Astrocyte (in vitro differentiated cells and primary cell): Measurements from ENCODE around the gene TOB1. TPM values are rescaled to one million over a fixed set of nuclear protein-coding genes. Genes with fewer than 3 reads are reported as not detected.

ENCODE experiments used
- DNase-seq: peaks from one replicate; pipeline ENCODE4 v3.0.0-alpha.2; 2010; ENCODE audit warnings: low read depth
- FAIRE-seq: peaks from 2 replicates; lab custom pipeline; 2011; peaks lifted over from hg19 to GRCh38; lab: Jason Lieb, UNC
- H2AFZ ChIP-seq: 2 replicates; pipeline ENCODE4 v1.6.0; 2012; ENCODE audit warnings: low read depth, low read length, inconsistent platforms
- H3K27ac ChIP-seq: 2 replicates; pipeline ENCODE4 v1.5.1; 2011; ENCODE audit warnings: low read depth, low read length, inconsistent platforms
- H3K27me3 ChIP-seq: 2 replicates; pipeline ENCODE4 v1.6.0; 2011; ENCODE audit warnings: low read length, inconsistent platforms; ENCODE audit not compliant: insufficient read depth
- H3K36me3 ChIP-seq: 2 replicates; pipeline ENCODE4 v1.5.1; 2011; ENCODE audit warnings: low read length, inconsistent platforms; ENCODE audit not compliant: insufficient read depth
- H3K4me1 ChIP-seq: 2 replicates; pipeline ENCODE4 v1.5.1; 2011; ENCODE audit warnings: low read length, inconsistent platforms; ENCODE audit not compliant: insufficient read depth
- H3K4me2 ChIP-seq: 2 replicates; pipeline ENCODE4 v1.6.0; 2012; ENCODE audit warnings: low read length, inconsistent platforms
- H3K4me3 ChIP-seq: 2 replicates; pipeline ENCODE4 v1.5.1; 2011; ENCODE audit warnings: low read depth, mild to moderate bottlenecking, low read length, inconsistent platforms; ENCODE audit not compliant: insufficient read depth
- H3K79me2 ChIP-seq: 2 replicates; pipeline ENCODE4 v1.6.0; 2012; ENCODE audit warnings: mild to moderate bottlenecking, low read length, inconsistent platforms; ENCODE audit not compliant: insufficient read depth
- H3K9ac ChIP-seq: 2 replicates; pipeline ENCODE4 v1.6.0; 2012; ENCODE audit warnings: mild to moderate bottlenecking, low read length, inconsistent platforms
- H3K9me3 ChIP-seq: 2 replicates; pipeline ENCODE4 v1.5.1; 2012; ENCODE audit warnings: low read depth, mild to moderate bottlenecking, low read length, inconsistent platforms; ENCODE audit not compliant: insufficient read depth
- H4K20me1 ChIP-seq: 2 replicates; pipeline ENCODE4 v1.6.0; 2012; ENCODE audit warnings: low read length, inconsistent platforms; ENCODE audit not compliant: insufficient read depth
- H3K27ac Mint-ChIP-seq: one replicate; pipeline ENCODE4 v1.8.0; 2021; ENCODE audit warnings: mild to moderate bottlenecking, mixed read lengths; ENCODE audit not compliant: unreplicated experiment
- H3K27me3 Mint-ChIP-seq: one replicate; pipeline ENCODE4 v1.8.0; 2021; ENCODE audit warnings: low read depth, mixed read lengths; ENCODE audit not compliant: unreplicated experiment
- H3K36me3 Mint-ChIP-seq: one replicate; pipeline ENCODE4 v1.8.0; 2021; ENCODE audit warnings: low read depth, mixed read lengths; ENCODE audit not compliant: unreplicated experiment
- H3K4me1 Mint-ChIP-seq: one replicate; pipeline ENCODE4 v1.8.0; 2021; ENCODE audit warnings: low read depth, mixed read lengths; ENCODE audit not compliant: unreplicated experiment
- H3K4me3 Mint-ChIP-seq: one replicate; pipeline ENCODE4 v1.8.0; 2021; ENCODE audit warnings: mild to moderate bottlenecking, moderate library complexity, mixed read lengths; ENCODE audit not compliant: unreplicated experiment
- H3K9me3 Mint-ChIP-seq: one replicate; pipeline ENCODE4 v1.8.0; 2021; ENCODE audit warnings: mild to moderate bottlenecking, mixed read lengths; ENCODE audit not compliant: unreplicated experiment
- CTCF ChIP-seq: IDR thresholded peaks from 2 replicates; pipeline ENCODE4 v1.5.1; 2011; ENCODE audit warnings: low read depth, mild to moderate bottlenecking, inconsistent platforms, low read length, moderate library complexity; ENCODE audit not compliant: insufficient read depth
- EZH2 ChIP-seq: IDR thresholded peaks from 2 replicates; pipeline ENCODE4 v1.6.1; 2012; ENCODE audit warnings: mild to moderate bottlenecking, low read length, inconsistent platforms; ENCODE audit not compliant: insufficient read depth
- total RNA-seq: library from RNA; stranded (reverse); gene quantifications from 2 replicates; pipeline ENCODE4 v1.2.1, GENCODE V29; 2021

Gene TOB1
- total RNA-seq, 1 donor from 2014 or later, result 71.6 TPM

DNA sequence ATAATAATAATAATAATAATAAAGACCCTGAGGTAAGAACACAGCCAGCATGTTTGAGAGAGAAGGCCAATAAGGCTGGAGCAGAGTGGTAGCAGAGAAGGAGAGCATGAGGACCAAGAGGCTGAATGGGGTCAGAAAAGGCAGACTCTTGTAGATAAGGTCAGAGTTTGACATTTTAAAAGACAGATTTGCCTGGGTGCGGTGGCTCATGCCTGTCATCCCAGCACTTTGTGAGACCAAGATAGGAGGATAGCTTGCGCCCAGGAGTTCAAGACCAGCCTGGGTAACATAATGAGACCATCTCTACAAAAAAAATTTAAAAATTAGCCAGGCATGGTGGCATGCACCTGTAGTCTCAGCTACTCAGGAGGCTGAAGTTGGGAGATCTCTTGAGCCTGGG lies 41.7 kb downstream of the TOB1 start:
- Histone ChIP-seq H3K4me1 (no peaks in the 10 kb centered on the region), H3K27me3 (peaks cover 7% of the 10 kb centered on the region), H3K79me2 (no peaks in the 10 kb centered on the region), H3K4me2 (no peak overlapping the region), H3K9ac (no peak overlapping the region), H3K36me3 (no peaks in the 10 kb centered on the region), H3K27ac (no peak overlapping the region), H2AFZ (no peak overlapping the region), H4K20me1 (no peaks in the 10 kb centered on the region), H3K4me3 (no peak overlapping the region), H3K9me3 (no peaks in the 10 kb centered on the region)
- H3K27ac Mint-ChIP-seq, result no peak overlapping the region
- H3K4me3 Mint-ChIP-seq, result no peak overlapping the region
- peaks cover 7% of the 10 kb centered on the region for H3K27me3 Mint-ChIP-seq
- DNase-seq (no peak), FAIRE-seq (no peak)
- peaks cover 3% of the 10 kb centered on the region for H3K4me1 Mint-ChIP-seq
- TF ChIP-seq CTCF (no peak), EZH2 (no peak)
- H3K9me3 Mint-ChIP-seq, result no peaks in the 10 kb centered on the region
- no peaks in the 10 kb centered on the region for H3K36me3 Mint-ChIP-seq

DNA sequence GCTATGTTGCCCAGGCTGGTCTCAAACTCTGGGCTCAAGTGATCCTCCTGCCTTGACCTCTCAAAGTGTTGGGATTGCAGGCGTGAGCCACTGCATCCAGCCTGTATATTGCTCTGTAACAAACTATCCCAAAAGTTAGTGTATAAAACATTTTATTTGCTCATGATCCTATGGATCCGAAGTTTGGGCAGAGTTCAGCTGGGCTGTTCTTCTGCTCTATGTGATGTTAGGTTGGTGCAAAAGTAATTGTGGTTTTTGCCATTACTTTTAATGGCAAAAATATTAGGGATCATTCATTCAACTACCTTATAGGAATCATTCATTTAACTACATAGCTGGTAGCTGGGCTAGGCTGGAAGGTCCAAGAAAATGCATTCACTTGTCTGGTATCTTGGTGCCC lies 43.6 kb downstream of the TOB1 start:
- Histone ChIP-seq H3K4me2 (no peak overlapping the region), H3K36me3 (no peaks in the 10 kb centered on the region), H4K20me1 (no peaks in the 10 kb centered on the region), H3K4me1 (peaks cover 8% of the 10 kb centered on the region), H3K4me3 (no peak overlapping the region), H2AFZ (no peak overlapping the region), H3K27ac (no peak overlapping the region), H3K79me2 (no peaks in the 10 kb centered on the region), H3K9ac (no peak overlapping the region), H3K27me3 (peaks cover 5% of the 10 kb centered on the region), H3K9me3 (no peaks in the 10 kb centered on the region)
- no peak overlapping the region for H3K27ac Mint-ChIP-seq
- DNase-seq (no peak), FAIRE-seq (no peak)
- H3K4me1 Mint-ChIP-seq, result peaks cover 11% of the 10 kb centered on the region
- H3K4me3 Mint-ChIP-seq, result no peak overlapping the region
- peaks cover 10% of the 10 kb centered on the region for H3K27me3 Mint-ChIP-seq
- TF ChIP-seq CTCF (no peak), EZH2 (no peak)
- no peaks in the 10 kb centered on the region for H3K36me3 Mint-ChIP-seq
- H3K9me3 Mint-ChIP-seq, result no peaks in the 10 kb centered on the region

GRCh38 chr17:50820651-50821050 lies 45.5 kb downstream of the TOB1 start:
- FAIRE-seq, result no peak
- Histone ChIP-seq H3K79me2 (no peaks in the 10 kb centered on the region), H3K4me2 (no peak overlapping the region), H4K20me1 (no peaks in the 10 kb centered on the region), H2AFZ (no peak overlapping the region), H3K36me3 (no peaks in the 10 kb centered on the region), H3K27ac (no peak overlapping the region), H3K9me3 (no peaks in the 10 kb centered on the region), H3K9ac (no peak overlapping the region), H3K4me1 (peaks cover 9% of the 10 kb centered on the region), H3K27me3 (peaks cover 5% of the 10 kb centered on the region), H3K4me3 (no peak overlapping the region)
- Mint-ChIP-seq H3K9me3 (no peaks in the 10 kb centered on the region), H3K4me3 (no peak overlapping the region), H3K36me3 (no peaks in the 10 kb centered on the region), H3K27me3 (peaks cover 10% of the 10 kb centered on the region), H3K4me1 (peaks cover 13% of the 10 kb centered on the region), H3K27ac (no peak overlapping the region)
- TF ChIP-seq EZH2 (no peak), CTCF (no peak)
- DNase-seq, result no peak
